ENCODE results near the gene PUSL1. TPM values are rescaled to one million over a fixed set of nuclear protein-coding genes. Genes with fewer than 3 reads are reported as not detected.

PUSL1 gene
- total RNA-seq, 1 donor from 2014 or later, result 4.7 TPM

GRCh38 chr1:1336446-1336845 lies 28.0 kb downstream of the PUSL1 start:
- Histone ChIP-seq H3K36me3 (ENCODE audit: control insufficient read depth in 3 of 3, insufficient read depth in 3 of 3, low read length in 3 of 3) (peaks cover 27 to 43% (median 36%) of the 10 kb centered on the region in 3 donors), H3K4me1 (ENCODE audit: control insufficient read depth in 3 of 3, insufficient read depth in 3 of 3, low read length in 3 of 3) (peaks cover 0 to 36% (median 17%) of the 10 kb centered on the region in 3 donors), H3K27me3 (ENCODE audit: control insufficient read depth in 3 of 3, insufficient read depth in 3 of 3, low read length in 3 of 3) (peaks cover 0 to 2% (median 0%) of the 10 kb centered on the region in 3 donors), H3K9me3 (ENCODE audit: control insufficient read depth in 3 of 3, low read length in 3 of 3) (no peaks in the 10 kb centered on the region), H3K27ac (ENCODE audit: low read depth, low read length) (no peak overlapping the region), H3K9ac (ENCODE audit: low read depth in 1 of 3, low read length in 3 of 3) (no peak overlapping the region), H3K4me3 (ENCODE audit: low read length in 3 of 3) (no peak overlapping the region)

- no peaks in the 10 kb centered on the region for H3K9me3 ChIP-seq (ENCODE audit: control insufficient read depth in 3 of 3, low read length in 3 of 3)
- no peaks in the 10 kb centered on the region for H3K27me3 ChIP-seq (ENCODE audit: control insufficient read depth in 3 of 3, insufficient read depth in 3 of 3, low read length in 3 of 3)
- H3K27ac ChIP-seq (ENCODE audit: low read depth, low read length), result no peak overlapping the region
- H3K36me3 ChIP-seq (ENCODE audit: control insufficient read depth in 3 of 3, insufficient read depth in 3 of 3, low read length in 3 of 3), result peaks cover 33 to 48% (median 41%) of the 10 kb centered on the region in 3 donors
- no peak overlapping the region for H3K9ac ChIP-seq (ENCODE audit: low read depth in 1 of 3, low read length in 3 of 3)
- no peak overlapping the region for H3K4me3 ChIP-seq (ENCODE audit: low read length in 3 of 3)
- H3K4me1 ChIP-seq (ENCODE audit: control insufficient read depth in 3 of 3, insufficient read depth in 3 of 3, low read length in 3 of 3), result peaks cover 0 to 38% (median 16%) of the 10 kb centered on the region in 3 donors
Observed at GRCh38 chr1:1336931-1337792, 28.8 kb downstream of the PUSL1 start.

GRCh38 chr1:1337793-1338147 lies 29.4 kb downstream of the PUSL1 start:
- peaks cover 33 to 48% (median 41%) of the 10 kb centered on the region in 3 donors for H3K36me3 ChIP-seq (ENCODE audit: control insufficient read depth in 3 of 3, insufficient read depth in 3 of 3, low read length in 3 of 3)
- no peaks in the 10 kb centered on the region for H3K9me3 ChIP-seq (ENCODE audit: control insufficient read depth in 3 of 3, low read length in 3 of 3)
- no peak overlapping the region for H3K9ac ChIP-seq (ENCODE audit: low read depth in 1 of 3, low read length in 3 of 3)
- peaks cover 4 to 38% (median 14%) of the 10 kb centered on the region in 3 donors for H3K4me1 ChIP-seq (ENCODE audit: control insufficient read depth in 3 of 3, insufficient read depth in 3 of 3, low read length in 3 of 3)
- H3K4me3 ChIP-seq (ENCODE audit: low read length in 3 of 3), result no peak overlapping the region
- no peaks in the 10 kb centered on the region for H3K27me3 ChIP-seq (ENCODE audit: control insufficient read depth in 3 of 3, insufficient read depth in 3 of 3, low read length in 3 of 3)
- no peak overlapping the region for H3K27ac ChIP-seq (ENCODE audit: low read depth, low read length)

- Histone ChIP-seq H3K9me3 (ENCODE audit: control insufficient read depth in 3 of 3, low read length in 3 of 3) (no peaks in the 10 kb centered on the region), H3K27me3 (ENCODE audit: control insufficient read depth in 3 of 3, insufficient read depth in 3 of 3, low read length in 3 of 3) (no peaks in the 10 kb centered on the region), H3K9ac (ENCODE audit: low read depth in 1 of 3, low read length in 3 of 3) (no peak overlapping the region), H3K36me3 (ENCODE audit: control insufficient read depth in 3 of 3, insufficient read depth in 3 of 3, low read length in 3 of 3) (peaks cover 33 to 50% (median 41%) of the 10 kb centered on the region in 3 donors), H3K4me3 (ENCODE audit: low read length in 3 of 3) (no peak overlapping the region), H3K4me1 (ENCODE audit: control insufficient read depth in 3 of 3, insufficient read depth in 3 of 3, low read length in 3 of 3) (peaks cover 8 to 38% (median 15%) of the 10 kb centered on the region in 3 donors), H3K27ac (ENCODE audit: low read depth, low read length) (no peak overlapping the region)
Observed at GRCh38 chr1:1338278-1338677, 29.9 kb downstream of the PUSL1 start.

- Histone ChIP-seq H3K4me1 (ENCODE audit: control insufficient read depth in 3 of 3, insufficient read depth in 3 of 3, low read length in 3 of 3) (peaks cover 26 to 44% (median 26%) of the 10 kb centered on the region in 3 donors), H3K4me3 (ENCODE audit: low read length in 3 of 3) (no peak overlapping the region), H3K36me3 (ENCODE audit: control insufficient read depth in 3 of 3, insufficient read depth in 3 of 3, low read length in 3 of 3) (peaks cover 31 to 44% (median 39%) of the 10 kb centered on the region in 3 donors), H3K27ac (ENCODE audit: low read depth, low read length) (no peak overlapping the region), H3K9me3 (ENCODE audit: control insufficient read depth in 3 of 3, low read length in 3 of 3) (no peaks in the 10 kb centered on the region), H3K9ac (ENCODE audit: low read depth in 1 of 3, low read length in 3 of 3) (no peak overlapping the region), H3K27me3 (ENCODE audit: control insufficient read depth in 3 of 3, insufficient read depth in 3 of 3, low read length in 3 of 3) (no peaks in the 10 kb centered on the region)
Observed at GRCh38 chr1:1340185-1340584, 31.8 kb downstream of the PUSL1 start.

GRCh38 chr1:1340791-1341548 lies 32.6 kb downstream of the PUSL1 start:
- Histone ChIP-seq H3K27ac (ENCODE audit: low read depth, low read length) (no peak overlapping the region), H3K4me3 (ENCODE audit: low read length in 3 of 3) (no peak overlapping the region), H3K9ac (ENCODE audit: low read depth in 1 of 3, low read length in 3 of 3) (no peak overlapping the region), H3K27me3 (ENCODE audit: control insufficient read depth in 3 of 3, insufficient read depth in 3 of 3, low read length in 3 of 3) (no peaks in the 10 kb centered on the region), H3K4me1 (ENCODE audit: control insufficient read depth in 3 of 3, insufficient read depth in 3 of 3, low read length in 3 of 3) (peaks cover 32 to 51% (median 34%) of the 10 kb centered on the region in 3 donors), H3K9me3 (ENCODE audit: control insufficient read depth in 3 of 3, low read length in 3 of 3) (no peaks in the 10 kb centered on the region), H3K36me3 (ENCODE audit: control insufficient read depth in 3 of 3, insufficient read depth in 3 of 3, low read length in 3 of 3) (peaks cover 30 to 38% (median 34%) of the 10 kb centered on the region in 3 donors)

GRCh38 chr1:1341549-1342021 lies 33.2 kb downstream of the PUSL1 start:
- H3K4me3 ChIP-seq (ENCODE audit: low read length in 3 of 3), result no peak overlapping the region
- H3K36me3 ChIP-seq (ENCODE audit: control insufficient read depth in 3 of 3, insufficient read depth in 3 of 3, low read length in 3 of 3), result peaks cover 30 to 37% (median 34%) of the 10 kb centered on the region in 3 donors
- peaks cover 38 to 58% (median 40%) of the 10 kb centered on the region in 3 donors for H3K4me1 ChIP-seq (ENCODE audit: control insufficient read depth in 3 of 3, insufficient read depth in 3 of 3, low read length in 3 of 3)
- peak overlapping the region in 1 of 3 donors; percentile 8 for H3K9ac ChIP-seq (ENCODE audit: low read depth in 1 of 3, low read length in 3 of 3)
- H3K27ac ChIP-seq (ENCODE audit: low read depth, low read length), result no peak overlapping the region
- H3K9me3 ChIP-seq (ENCODE audit: control insufficient read depth in 3 of 3, low read length in 3 of 3), result no peaks in the 10 kb centered on the region
- no peaks in the 10 kb centered on the region for H3K27me3 ChIP-seq (ENCODE audit: control insufficient read depth in 3 of 3, insufficient read depth in 3 of 3, low read length in 3 of 3)

- Histone ChIP-seq H3K9ac (ENCODE audit: low read depth in 1 of 3, low read length in 3 of 3) (peak overlapping the region in 1 of 3 donors; percentile 8), H3K27ac (ENCODE audit: low read depth, low read length) (no peak overlapping the region), H3K4me1 (ENCODE audit: control insufficient read depth in 3 of 3, insufficient read depth in 3 of 3, low read length in 3 of 3) (peaks cover 43 to 63% (median 46%) of the 10 kb centered on the region in 3 donors), H3K9me3 (ENCODE audit: control insufficient read depth in 3 of 3, low read length in 3 of 3) (no peaks in the 10 kb centered on the region), H3K4me3 (ENCODE audit: low read length in 3 of 3) (no peak overlapping the region), H3K36me3 (ENCODE audit: control insufficient read depth in 3 of 3, insufficient read depth in 3 of 3, low read length in 3 of 3) (peaks cover 30 to 35% (median 34%) of the 10 kb centered on the region in 3 donors), H3K27me3 (ENCODE audit: control insufficient read depth in 3 of 3, insufficient read depth in 3 of 3, low read length in 3 of 3) (no peaks in the 10 kb centered on the region)
Observed at GRCh38 chr1:1342061-1342562, 33.7 kb downstream of the PUSL1 start.

GRCh38 chr1:1342584-1343115 lies 34.3 kb downstream of the PUSL1 start:
- H3K27me3 ChIP-seq (ENCODE audit: control insufficient read depth in 3 of 3, insufficient read depth in 3 of 3, low read length in 3 of 3), result no peaks in the 10 kb centered on the region
- H3K9ac ChIP-seq (ENCODE audit: low read depth in 1 of 3, low read length in 3 of 3), result peak overlapping the region in 2 of 3 donors; percentile 86 to 96
- no peak overlapping the region for H3K27ac ChIP-seq (ENCODE audit: low read depth, low read length)
- H3K4me3 ChIP-seq (ENCODE audit: low read length in 3 of 3), result no peak overlapping the region
- H3K36me3 ChIP-seq (ENCODE audit: control insufficient read depth in 3 of 3, insufficient read depth in 3 of 3, low read length in 3 of 3), result peaks cover 30 to 34% (median 33%) of the 10 kb centered on the region in 3 donors
- H3K9me3 ChIP-seq (ENCODE audit: control insufficient read depth in 3 of 3, low read length in 3 of 3), result no peaks in the 10 kb centered on the region
- H3K4me1 ChIP-seq (ENCODE audit: control insufficient read depth in 3 of 3, insufficient read depth in 3 of 3, low read length in 3 of 3), result peaks cover 48 to 68% (median 51%) of the 10 kb centered on the region in 3 donors
